Activated CD8-positive, alpha-beta memory T cell treated with anti-CD3 and anti-CD28 coated beads for 48 hours (primary cell): ENCODE data around the gene PBLD.
"Not testable (repeated sequence)": the region's sequence is repeated elsewhere in the genome, so short reads cannot be mapped to it uniquely, and the experiment has no call there.

ENCODE experiments used
- DNase-seq, 3 experiments: peaks; one replicate each; pipeline ENCODE4 v3.0.0-alpha.2; 2020; ENCODE audit warnings: low read depth in 2 of 3, low spot score in 2 of 3

Gene PBLD

GRCh38 chr10:68331455-68332258, 1.1 kb downstream of the PBLD start, which contains the start of gene HNRNPH3:
HNRNPH3 (plus strand) TSS chr10:68332064; CDS start chr10:68337222, 5,158 bp downstream.
- peak; percentile 93 to 97 (median 93) for DNase-seq

DNA sequence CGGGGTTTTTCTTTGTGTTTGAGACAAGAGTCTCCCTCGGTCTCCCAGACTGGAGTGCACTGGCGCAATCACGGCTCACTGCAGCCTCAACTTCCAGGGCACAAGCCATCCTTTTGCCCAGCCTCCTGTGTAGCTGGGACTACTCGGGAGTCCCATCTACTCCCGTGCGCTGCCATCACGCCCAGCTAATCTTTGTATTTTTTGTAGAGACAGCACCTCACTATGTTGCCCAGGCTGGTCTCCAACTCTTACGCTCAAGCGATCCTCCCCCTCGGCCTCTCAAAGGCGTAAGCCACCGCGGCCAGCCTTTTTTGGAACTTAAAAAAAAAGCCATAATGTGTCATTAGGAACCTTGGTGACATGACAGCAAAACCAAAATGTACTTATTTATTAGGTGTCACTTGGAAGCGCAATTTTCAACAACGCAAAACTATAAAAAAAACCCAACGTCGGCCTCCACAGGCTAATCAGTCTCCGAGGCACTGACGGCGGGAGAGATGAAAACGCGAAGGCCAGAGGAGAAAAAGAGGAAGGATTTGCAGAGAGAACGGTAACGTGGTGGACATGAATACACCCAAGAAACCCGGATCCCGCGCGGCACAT, 1.8 kb downstream of the PBLD start:
- DNase-seq, result no peak

- DNase-seq, result no peak
Measured at GRCh38 chr10:68329506-68329861, 3.2 kb downstream of the PBLD start.

- DNase-seq, result no peak
Measured at GRCh38 chr10:68327889-68328786, 4.6 kb downstream of the PBLD start.

DNA sequence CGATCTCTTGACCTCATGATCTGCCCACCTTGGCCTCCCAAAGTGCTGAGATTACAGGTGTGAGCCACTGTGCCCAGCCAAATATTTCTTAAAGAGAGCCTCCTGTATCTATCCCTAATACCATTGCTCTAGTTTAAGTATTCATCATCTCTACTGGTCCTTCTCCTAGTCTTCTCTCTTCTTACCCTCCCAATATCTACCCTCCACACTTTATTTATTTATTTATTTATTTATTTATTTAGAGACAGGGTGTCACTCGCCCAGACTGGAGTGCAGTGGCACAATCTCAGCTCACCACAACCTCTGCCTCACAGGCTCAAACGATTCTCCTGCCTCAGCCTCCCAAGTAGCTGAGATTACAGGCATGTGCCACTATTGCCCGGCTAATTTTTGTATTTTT, 8.3 kb downstream of the PBLD start:
- DNase-seq, result not testable (repeated sequence)

DNA sequence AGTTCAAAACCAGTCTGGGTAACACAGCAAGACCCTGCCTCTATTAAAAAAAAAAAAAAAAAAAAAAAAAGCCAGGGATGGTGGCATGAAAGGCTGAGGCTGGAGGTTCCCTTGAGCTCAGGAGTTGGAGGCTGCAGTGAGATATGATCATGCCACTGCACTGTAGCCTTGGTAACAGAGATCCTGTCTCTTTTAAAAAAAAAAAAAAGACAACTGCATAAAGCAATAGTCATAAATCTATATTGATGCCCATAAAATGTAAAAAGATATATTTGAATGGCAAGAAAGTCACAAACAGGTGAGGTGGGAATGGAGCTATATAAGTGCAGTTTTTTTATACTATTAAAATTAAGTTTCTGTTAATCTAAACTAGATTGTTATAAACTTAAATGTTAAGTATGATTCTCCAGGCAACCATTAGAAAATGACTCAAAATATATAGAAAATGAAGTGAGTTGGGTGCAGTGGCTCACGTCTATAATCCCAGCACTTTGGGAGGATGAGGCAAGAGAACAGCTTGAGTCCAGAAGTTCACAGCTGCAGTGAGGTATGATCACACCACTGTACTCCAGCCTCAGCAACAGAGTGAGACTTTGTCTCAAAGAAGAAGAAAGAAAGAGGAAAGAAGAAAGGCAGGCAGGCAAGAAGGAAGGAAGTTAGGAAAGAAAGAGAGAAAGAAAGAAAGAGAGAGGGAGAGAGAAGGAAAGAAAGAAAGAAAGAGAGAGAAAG, 14.2 kb downstream of the PBLD start:
- DNase-seq, result no peak

DNA sequence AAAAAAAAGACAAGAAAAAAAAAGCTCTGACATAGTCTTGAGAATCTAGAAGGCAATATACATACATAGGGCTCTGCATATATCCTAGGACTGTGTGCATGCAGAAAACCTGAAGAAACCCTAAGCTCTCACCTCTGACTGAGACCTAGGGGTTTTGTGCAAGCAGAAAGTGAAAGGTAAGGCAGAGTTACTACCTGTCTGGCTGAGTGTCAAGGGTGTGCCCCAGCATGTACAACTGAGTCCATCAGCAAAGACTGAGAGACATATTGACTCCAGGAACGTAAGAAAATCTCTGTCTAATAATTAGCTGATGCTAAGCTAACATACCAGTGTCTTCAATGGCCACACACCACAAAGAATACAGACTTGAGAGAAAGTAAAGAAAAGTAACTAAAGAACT, 17.1 kb downstream of the PBLD start:
- no peak for DNase-seq

- DNase-seq, result not testable (repeated sequence)
Measured at GRCh38 chr10:68314930-68315329, 17.8 kb downstream of the PBLD start.

GRCh38 chr10:68310531-68310930, 22.2 kb downstream of the PBLD start:
- DNase-seq, result no peak

DNA sequence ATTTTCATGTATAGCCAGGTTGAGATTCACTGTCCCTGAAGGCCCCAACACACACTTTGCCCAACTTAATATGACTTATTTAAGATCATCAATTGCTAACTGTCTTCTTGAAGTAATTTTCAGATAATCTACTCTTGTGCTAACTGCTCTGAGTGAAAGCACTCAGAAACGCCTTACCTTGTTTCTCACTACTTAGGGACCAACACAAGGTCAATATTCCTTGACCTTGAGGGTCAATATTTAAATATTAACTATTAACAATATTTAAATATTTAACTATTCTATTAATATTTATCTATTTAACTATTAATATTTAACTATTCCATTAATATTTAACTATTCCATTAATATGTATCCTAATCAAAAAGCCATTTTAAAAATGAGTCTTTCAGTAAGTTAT, 26.9 kb downstream of the PBLD start:
- DNase-seq, result no peak

DNA sequence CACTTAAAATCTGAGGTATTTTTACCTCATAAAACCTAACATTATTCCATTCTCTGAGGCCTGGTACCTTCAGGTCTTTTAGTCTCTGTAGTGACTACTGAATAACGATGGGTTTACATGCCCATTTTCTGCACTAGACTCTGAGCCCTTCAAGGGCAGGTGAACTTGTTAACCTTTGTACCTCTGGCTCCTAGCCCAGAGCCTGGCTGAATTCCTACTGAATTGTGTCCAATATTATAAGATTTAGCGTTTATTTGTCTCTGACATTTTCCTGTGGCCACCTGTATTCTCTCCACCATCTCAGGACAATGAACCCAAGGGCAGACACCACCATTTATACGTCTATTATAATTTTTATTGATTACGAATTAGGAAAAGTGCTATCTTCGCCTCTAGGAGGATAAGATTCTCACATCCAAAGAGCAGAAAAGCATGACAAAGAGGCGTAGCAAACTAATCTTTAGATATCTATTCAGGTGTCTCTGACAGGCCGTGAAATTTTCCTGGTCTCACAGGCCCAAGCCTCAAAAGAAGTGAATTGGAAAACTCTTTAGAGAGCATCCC, 28.8 kb downstream of the PBLD start:
- no peak for DNase-seq

GRCh38 chr10:68302871-68303270, 29.9 kb downstream of the PBLD start:
- DNase-seq, result no peak

DNA sequence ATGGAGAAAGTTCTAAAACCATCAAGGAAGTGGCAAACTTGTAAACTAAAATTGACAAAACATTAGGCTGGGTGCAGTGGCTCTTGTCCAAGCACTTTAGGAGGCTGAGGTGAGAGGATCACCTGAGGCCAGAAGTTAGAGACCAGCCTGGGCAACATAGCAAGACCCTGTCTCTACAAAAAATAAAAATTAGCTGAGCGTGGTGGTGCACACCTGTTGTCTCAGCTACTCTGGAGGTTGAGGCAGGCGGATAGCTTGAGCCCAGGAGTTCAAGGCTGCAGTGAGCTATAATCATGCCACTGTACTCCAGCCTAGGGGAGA, 30.3 kb downstream of the PBLD start:
- DNase-seq, result no peak

GRCh38 chr10:68301790-68302502, 30.8 kb downstream of the PBLD start:
- no peak for DNase-seq

- DNase-seq, result no peak
Measured at GRCh38 chr10:68301301-68301700, 31.4 kb downstream of the PBLD start.

DNA sequence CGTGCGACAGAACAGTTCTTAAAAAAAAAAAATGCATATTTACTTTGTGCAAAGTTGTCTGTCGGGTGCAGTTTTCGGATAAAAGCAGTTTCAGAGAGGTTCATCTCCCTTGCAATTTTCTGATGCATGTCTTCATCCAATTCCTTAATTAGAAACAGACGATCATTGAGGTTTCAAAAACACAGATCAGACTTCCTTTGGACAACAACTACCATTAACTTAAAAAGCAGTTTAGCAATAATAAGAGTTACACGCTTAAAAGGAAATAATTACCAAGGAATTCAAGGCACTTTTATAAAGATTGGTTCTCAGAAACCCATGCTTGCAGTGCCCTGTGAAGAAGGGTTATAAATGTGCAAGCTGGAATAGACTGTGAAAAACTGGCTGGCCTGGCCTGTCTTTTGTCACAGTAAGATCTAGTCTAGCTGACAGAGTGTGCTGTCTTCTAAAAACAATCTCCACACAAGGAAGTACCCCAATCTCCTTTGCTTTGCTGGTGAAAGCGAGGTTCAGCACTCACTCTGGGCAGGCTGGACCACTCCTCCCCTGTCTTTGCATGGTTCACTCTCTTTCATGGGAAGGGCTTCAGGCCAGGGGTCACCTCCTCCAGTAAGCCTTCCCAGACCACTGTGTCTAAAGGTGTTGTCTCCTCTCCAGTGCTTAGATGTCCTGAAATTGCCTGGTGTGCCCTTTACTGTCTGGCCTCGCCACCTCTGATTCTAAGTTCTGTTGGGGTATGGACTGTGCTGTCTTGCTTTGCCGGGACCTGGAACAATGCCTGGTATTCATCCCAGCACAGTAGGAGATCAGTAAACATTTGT, 35.7 kb downstream of the PBLD start:
- DNase-seq, result no peak

DNA sequence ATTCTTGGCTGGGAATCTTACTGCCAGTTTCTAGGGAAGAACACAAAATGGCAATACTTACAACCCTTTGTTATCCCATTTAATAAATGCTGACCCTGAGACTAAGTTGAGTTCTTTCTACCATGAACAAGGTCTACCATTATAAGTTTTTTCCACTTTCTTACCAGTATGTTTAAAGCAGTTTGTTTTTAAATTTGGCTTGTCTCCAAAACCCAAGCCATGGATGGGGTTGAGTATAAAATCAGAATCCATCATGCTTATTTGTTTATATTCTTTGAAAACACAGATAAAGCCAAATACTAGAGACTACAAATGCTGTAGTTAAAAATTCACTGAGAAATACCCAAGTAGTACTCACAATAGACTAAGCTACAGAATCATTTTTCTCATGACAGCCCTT, 42.0 kb downstream of the PBLD start:
- DNase-seq, result no peak

GRCh38 chr10:68288717-68289116, 44.0 kb downstream of the PBLD start:
- no peak for DNase-seq
